Measurements from ENCODE around the gene TTLL11. TPM values are rescaled to one million over a fixed set of nuclear protein-coding genes. Genes with fewer than 3 reads are reported as not detected.

TTLL11 gene
- total RNA-seq, 2 donors from 2014 or later = 5.9 to 6.6 TPM

- no peak for DNase-seq
- intact Hi-C loops (cut with DNase I, micrococcal nuclease) = no loop called here
Observed at GRCh38 chr9:122065923-122066629, 27.0 kb downstream of the TTLL11 start.

GRCh38 chr9:122060481-122060880 is 32.6 kb downstream of the TTLL11 start:
- DNase-seq = no peak
- ATAC-seq = no peak
- intact Hi-C loops (cut with DNase I, micrococcal nuclease) = no loop called here

More at GRCh38 chr9:122065923-122066629, 27.0 kb downstream of the TTLL11 start:
- peak; percentile 51 for ATAC-seq

DNA sequence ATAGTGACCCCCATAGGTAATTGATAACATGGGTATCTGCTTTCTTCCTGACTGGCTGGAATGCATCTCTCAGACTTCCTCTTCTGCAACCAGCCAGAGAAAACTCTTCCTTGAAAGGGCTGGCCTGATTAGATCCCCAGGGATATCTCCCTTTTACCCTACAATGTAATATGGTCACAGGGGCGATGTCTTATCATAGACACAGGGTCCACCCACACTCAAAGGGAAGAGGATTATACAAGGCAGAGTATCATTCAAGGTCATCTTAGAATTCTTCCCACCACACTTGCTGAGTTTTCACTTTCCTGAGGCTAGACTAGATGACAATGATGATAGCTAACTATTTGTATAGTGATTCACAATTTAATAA is 33.2 kb downstream of the TTLL11 start:
- intact Hi-C loops (cut with DNase I, micrococcal nuclease) = no loop called here
- ATAC-seq = peak; percentile 60
- DNase-seq = no peak

DNA sequence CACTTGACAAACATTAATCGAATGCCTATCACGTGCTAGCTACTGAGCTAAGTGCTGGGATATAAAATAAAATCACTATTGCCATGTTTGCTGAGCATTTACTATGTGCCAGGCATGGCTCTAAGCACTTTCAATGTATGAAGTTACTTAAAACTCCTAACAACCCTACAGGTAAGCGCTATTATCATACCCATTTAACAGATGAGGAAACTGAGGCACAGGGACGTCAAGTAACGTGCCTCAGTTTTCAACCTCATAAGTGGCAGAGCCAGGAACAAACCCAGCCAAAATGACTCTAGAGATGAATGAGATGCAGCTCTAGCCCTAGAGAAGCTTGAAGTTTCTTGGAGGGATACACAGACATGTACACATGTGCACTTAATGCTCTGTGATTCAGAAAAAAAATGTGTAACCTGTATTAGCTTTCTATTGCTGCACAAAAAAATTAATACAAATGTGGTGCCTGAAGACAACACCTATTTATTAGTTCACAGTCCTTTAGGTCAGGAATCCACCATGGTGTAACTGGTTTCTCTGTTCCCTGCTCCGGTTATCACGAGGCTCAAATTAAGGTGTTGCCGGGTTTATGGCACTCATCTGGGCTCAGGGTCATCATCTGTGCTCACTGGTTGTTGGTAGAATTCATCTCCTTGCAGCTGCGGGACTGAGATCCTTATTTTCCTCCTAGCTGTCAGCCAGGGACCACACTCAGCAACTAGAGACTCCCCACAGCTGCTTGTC is 33.7 kb downstream of the TTLL11 start:
- intact Hi-C loops (cut with DNase I, micrococcal nuclease) = no loop called here
- ATAC-seq = peak; percentile 92
- no peak for DNase-seq

GRCh38 chr9:122058709-122059108 is 34.4 kb downstream of the TTLL11 start:
- ATAC-seq (no peak), DNase-seq (no peak)
- intact Hi-C loops (cut with DNase I, micrococcal nuclease) = no loop called here

DNA sequence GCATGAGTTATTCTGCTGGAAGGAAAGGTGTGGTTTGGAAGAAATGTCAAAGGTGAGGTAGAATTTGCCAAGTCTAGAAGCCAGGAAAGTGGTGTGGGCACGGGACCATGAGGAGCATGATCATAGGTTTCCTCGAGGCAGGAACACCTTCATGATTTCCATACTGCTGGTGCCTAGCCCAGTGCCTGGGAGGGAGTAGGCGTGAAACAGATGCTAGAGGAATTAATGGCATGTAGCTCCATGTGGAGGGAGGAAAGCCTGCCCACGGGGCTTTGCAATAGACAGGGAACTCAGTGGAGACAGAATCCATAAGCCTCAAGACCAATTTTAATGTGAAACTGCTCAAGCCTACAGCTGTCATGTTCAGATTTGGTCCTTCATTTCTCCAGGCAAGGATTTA is 35.1 kb downstream of the TTLL11 start:
- intact Hi-C loops (cut with DNase I, micrococcal nuclease) = no loop called here
- no peak for DNase-seq
- ATAC-seq = no peak

- intact Hi-C loops (cut with DNase I, micrococcal nuclease) = no loop called here
- ATAC-seq (no peak), DNase-seq (no peak)
Observed at GRCh38 chr9:122057211-122057610, 35.9 kb downstream of the TTLL11 start.

GRCh38 chr9:122056484-122056883 is 36.6 kb downstream of the TTLL11 start:
- ATAC-seq (no peak), DNase-seq (peak in 1 of 2 donors; percentile 12)
- intact Hi-C loops (cut with DNase I, micrococcal nuclease) = no loop called here

GRCh38 chr9:122055701-122056100 is 37.4 kb downstream of the TTLL11 start:
- ATAC-seq = no peak
- intact Hi-C loops (cut with DNase I, micrococcal nuclease) = no loop called here
- no peak for DNase-seq

DNA sequence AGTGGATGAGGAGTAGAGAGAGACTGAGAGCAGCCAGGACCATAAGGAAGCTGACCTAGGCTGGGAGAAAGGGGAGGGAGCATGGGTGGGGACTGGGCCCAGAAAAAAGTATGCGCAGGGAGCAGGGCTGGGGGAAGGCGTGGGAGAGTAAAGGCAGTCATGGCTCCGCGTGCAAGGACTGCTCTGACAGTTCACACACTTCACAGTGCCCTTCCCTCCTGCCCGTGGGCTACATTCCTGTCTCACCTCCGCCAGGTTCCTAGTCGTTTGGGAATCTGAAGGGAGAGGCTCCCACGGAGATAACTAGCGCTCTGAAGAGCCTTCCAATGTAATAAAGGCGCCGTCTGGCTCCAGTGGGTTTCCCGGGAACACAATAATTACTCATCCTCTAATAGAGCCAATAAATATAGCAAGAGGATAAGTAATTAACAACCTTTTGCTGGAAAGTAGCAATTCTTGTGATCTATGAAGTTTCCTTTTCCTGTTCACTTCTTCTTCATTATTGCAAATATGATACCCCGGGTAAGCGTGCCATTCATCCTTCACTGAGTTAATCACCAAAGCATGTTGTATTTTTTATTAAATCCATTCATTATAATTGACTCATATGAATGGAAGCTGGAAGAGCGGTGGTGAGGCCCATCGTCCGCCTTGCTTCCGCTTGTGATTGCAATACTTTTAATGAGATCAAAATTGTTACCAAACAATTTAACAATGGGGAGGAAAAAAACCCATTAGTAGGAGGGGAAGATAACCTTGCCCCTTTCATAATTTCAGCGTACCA is 39.3 kb downstream of the TTLL11 start:
- intact Hi-C loops (cut with DNase I, micrococcal nuclease) = no loop called here
- DNase-seq (peak in 1 of 2 donors; percentile 21), ATAC-seq (peak; percentile 96)

DNA sequence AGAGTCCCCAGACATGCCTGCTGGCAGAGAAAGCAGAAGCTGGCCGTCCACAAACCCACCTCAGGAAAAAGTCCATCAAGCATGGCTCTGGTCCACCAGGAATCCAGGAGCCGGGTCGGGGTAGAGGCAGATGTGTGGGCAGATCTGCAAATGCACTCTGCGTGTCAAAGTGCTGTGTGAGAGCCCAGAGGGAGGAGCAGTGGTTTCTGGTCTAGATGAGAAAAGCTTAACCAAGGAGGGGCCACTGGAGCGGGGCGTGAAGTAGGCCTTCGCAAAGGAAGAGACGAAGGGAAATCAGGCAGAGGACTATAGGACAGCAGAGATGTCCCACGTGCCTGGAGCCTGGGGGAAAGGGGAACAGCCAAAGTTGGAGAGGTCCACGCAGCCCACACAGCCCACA is 40.0 kb downstream of the TTLL11 start:
- no peak for DNase-seq
- intact Hi-C loops (cut with DNase I, micrococcal nuclease) = no loop called here
- ATAC-seq = no peak

DNA sequence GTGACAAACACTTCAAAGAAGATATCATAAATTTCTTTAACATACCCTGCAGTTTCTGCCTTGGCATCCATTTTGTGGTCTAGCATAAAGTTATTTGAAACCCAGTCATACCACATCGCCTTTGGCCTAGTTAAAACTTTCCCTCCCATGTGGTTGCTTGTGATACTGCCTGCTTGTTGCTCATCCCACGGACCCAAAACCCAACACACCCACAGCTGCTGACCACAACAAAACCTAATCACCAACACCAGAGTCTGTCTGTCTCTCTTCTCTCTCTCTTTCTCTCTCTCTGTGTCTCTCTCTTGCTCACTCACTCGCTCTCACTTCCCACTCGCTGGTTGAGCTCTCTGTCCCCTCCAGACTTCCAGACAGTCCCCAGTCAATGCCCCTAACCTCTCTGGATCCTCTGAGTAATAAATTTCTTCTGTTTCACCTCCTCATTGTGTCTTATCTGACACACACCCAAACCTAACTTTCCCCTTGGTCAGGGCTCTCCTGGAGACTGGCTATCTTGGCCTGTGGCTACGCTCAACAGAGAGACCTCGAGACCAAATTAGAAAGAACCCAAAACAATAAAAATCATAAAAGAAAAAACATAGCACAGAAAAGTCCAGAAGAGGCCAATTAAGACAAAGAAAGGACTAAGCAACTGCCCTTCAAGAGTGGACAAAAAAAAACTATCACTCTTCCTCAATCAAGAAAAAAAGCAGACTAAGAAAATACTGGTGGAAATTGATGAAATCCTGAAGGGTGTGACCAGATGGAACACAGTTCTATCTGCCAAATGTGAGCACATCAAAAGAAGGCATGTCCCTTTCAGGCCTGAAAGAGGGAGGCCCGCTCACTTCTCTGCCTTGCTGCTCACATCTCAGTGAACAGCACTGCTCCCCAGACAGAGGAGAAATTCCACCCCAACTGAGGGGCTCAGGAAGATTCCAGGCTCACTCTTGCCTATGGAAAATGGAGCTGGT is 41.5 kb downstream of the TTLL11 start:
- intact Hi-C loops (cut with DNase I, micrococcal nuclease) = no loop called here
- no peak for DNase-seq
- no peak for ATAC-seq

DNA sequence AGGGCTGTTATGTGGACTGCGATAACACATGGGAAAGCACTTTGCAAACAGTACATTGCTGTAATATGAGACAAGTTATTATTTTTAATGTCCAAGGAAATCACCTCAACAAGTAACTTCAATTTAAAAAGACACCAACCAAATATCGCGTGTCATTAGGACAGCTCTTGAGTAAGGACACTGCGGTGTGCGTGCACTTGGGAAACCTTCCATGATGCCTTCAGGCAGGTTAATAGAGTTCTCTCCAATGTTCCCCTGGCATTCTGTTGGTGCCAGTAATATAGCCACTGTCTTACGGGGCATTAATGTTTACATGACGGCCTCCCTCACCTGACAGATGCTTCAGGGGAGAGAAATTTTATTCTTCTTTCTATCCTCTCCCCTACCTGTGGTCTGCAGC is 42.9 kb downstream of the TTLL11 start:
- ATAC-seq = no peak
- intact Hi-C loops (cut with DNase I, micrococcal nuclease) = no loop called here

GRCh38 chr9:122042056-122042455 is 51.1 kb downstream of the TTLL11 start:
- intact Hi-C loops (cut with DNase I, micrococcal nuclease) = no loop called here
- no peak for ATAC-seq
- DNase-seq = no peak

More for the DNA sequence above, 42.9 kb downstream of the TTLL11 start:
- DNase-seq = no peak

DNA sequence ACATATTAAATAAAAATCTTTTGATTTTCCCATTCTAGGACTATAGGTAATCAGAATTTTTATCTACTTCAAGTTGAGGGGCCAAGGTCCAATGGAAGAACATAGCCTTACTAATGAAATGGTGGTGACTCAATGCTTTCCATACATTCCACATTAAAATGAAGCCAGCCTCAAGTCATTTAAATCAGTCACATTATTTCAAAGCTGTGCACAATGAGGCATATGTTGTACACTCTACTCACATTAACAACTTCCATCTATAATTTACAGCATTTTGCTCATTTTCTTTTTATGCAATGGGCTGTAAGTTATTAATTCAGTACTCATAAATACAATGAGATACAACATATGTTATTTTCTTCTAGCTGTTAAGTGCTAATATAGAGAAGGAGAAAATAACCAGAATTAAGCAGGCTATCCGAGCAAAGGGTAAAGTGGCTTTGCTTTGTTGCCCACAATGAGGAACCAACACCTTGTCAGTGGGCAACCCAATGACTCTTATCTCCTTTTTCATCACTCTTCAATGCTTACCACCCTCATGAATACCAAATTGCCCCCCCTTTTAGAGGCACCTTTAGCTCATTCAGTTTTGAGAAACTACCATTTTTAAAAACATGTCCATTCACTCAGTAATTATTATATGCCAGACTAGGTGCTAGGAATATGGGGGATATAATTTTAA is 52.4 kb downstream of the TTLL11 start:
- ATAC-seq (no peak), DNase-seq (no peak)
- intact Hi-C loops (cut with DNase I, micrococcal nuclease) = no loop called here

DNA sequence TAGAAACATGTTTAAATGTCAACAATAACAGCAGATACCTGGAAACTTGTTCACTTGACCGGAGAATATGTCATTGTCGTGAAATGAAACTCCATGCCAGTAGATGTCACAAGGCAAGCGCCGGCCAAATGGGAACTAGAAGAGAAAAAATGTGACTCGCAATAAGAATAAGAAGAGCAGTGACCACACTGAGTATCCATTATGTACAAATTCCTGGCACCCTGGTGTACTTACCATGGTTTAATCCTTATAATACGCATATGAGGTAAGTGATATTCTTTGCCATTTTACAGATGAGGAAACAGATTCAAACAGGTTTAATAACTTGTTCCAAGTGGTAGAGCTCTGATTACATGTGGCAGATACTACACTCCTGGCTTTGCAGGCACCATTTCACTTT is 53.9 kb downstream of the TTLL11 start:
- ATAC-seq = no peak

GRCh38 chr9:122036988-122037387 is 56.1 kb downstream of the TTLL11 start:
- no peak for DNase-seq
- intact Hi-C loops (cut with DNase I, micrococcal nuclease) = no loop called here

More for the DNA sequence above, 53.9 kb downstream of the TTLL11 start:
- intact Hi-C loops (cut with DNase I, micrococcal nuclease) = no loop called here
- no peak for DNase-seq

GRCh38 chr9:122036408-122036807 is 56.7 kb downstream of the TTLL11 start:
- DNase-seq (no peak), ATAC-seq (no peak)
- intact Hi-C loops (cut with DNase I, micrococcal nuclease) = no loop called here

More at GRCh38 chr9:122036988-122037387, 56.1 kb downstream of the TTLL11 start:
- no peak for ATAC-seq

All from left colon (tissue), 2 donors.